K562 (cell line): ENCODE results near the gene MYO7A. TPM values are rescaled to one million over a fixed set of nuclear protein-coding genes. Genes with fewer than 3 reads are reported as not detected.

Experiments used
- ATAC-seq: fragments of 200-7000 bp; cut with Tn5 transposase; 3 replicates; pipeline ENCODE4 v1.9.1; 2020; ENCODE audit warnings: moderate library complexity
- BruUV-seq: library from RNA; stranded (reverse); fragments of 400-500 nt; replicated peaks from 2 replicates; lab custom pipeline; 2021; lab: Mats Ljungman, UMichigan
- CTCF ChIA-PET: fragments of 300-600 bp; formaldehyde crosslinking; extraction: SDS; loops from one replicate; lab custom pipeline; 2021; ENCODE audit warnings: low intra/inter-chr PET ratio; lab: Yijun Ruan, JAX
- POLR2A ChIA-PET: fragments of 300-600, 350-650 bp; sonication (Branson Sonifier 250); formaldehyde crosslinking; extraction: SDS; loops from one replicate; lab custom pipeline; 2021; ENCODE audit warnings: antibody characterized with exemption, inconsistent platforms; lab: Yijun Ruan, JAX
- DNase-seq, 4 experiments: peaks; one replicate each; pipeline versions ENCODE4 v3.0.0 to v3.0.0-alpha.2; 2011 to 2018; ENCODE audit warnings: low spot score in 3 of 4, mixed read lengths in 3 of 4; ENCODE audit errors: extremely low read depth in 1 of 4
- FAIRE-seq: peaks from 2 replicates; lab custom pipeline; 2011; peaks lifted over from hg19 to GRCh38; lab: Jason Lieb, UNC
- H2AFZ ChIP-seq: 2 replicates; pipeline ENCODE4 v1.6.0; 2011; ENCODE audit warnings: low read depth, low read length, control low read depth, inconsistent platforms
- H3K27ac ChIP-seq: fragments of 200-600 bp; 3 replicates; pipeline ENCODE4 v1.8.0; 2011; ENCODE audit warnings: low read depth, mild to moderate bottlenecking, control low read depth, inconsistent platforms, low read length, moderate library complexity, mixed read lengths; ENCODE audit errors: extremely low read depth
- H3K27me3 ChIP-seq, 2 experiments: fragments of 300-600 bp in 1 of 2; 2 replicates in 1 of 2; 3 replicates in 1 of 2; pipeline versions ENCODE4 v1.6.0 to v1.8.0; 2011; ENCODE audit warnings: inconsistent platforms in 2 of 2, low read length in 2 of 2, mild to moderate bottlenecking in 1 of 2, mixed read lengths in 1 of 2, moderate library complexity in 1 of 2; ENCODE audit not compliant: control insufficient read depth in 2 of 2, insufficient read depth in 2 of 2
- H3K36me3 ChIP-seq: fragments of 300-600 bp; 3 replicates; pipeline ENCODE4 v1.8.0; 2011; ENCODE audit warnings: mild to moderate bottlenecking, low read length, inconsistent platforms; ENCODE audit not compliant: control insufficient read depth, insufficient read depth
- H3K4me1 ChIP-seq, 2 experiments: fragments of 200-600 bp in 1 of 2; replicated peaks in 1 of 2; 2 replicates in 1 of 2; 3 replicates in 1 of 2; pipeline versions ENCODE4 v1.5.1 to v1.8.0; 2011; ENCODE audit warnings: inconsistent platforms in 2 of 2, low read length in 2 of 2, mild to moderate bottlenecking in 1 of 2, mixed read lengths in 1 of 2, moderate library complexity in 1 of 2; ENCODE audit not compliant: control insufficient read depth in 2 of 2, insufficient read depth in 2 of 2
- H3K4me2 ChIP-seq: 2 replicates; pipeline ENCODE4 v1.6.1; 2011; ENCODE audit warnings: low read length, control low read depth, inconsistent platforms, mixed read lengths; ENCODE audit not compliant: insufficient read depth
- H3K4me3 ChIP-seq: fragments of 200-600 bp; sonication (generic), shearing (Covaris generic); 2 replicates; pipeline ENCODE4 v1.5.1; 2016; ENCODE audit warnings: control low read depth, inconsistent platforms
- H3K79me2 ChIP-seq: fragments of 200-600 bp; 3 replicates; pipeline ENCODE4 v1.8.0; 2011; ENCODE audit warnings: low read length, inconsistent platforms; ENCODE audit not compliant: control insufficient read depth, insufficient read depth
- H3K9ac ChIP-seq, 2 experiments: 2 replicates each; pipeline versions ENCODE4 v1.6.0 to v1.6.1; 2011; ENCODE audit warnings: low read depth in 2 of 2, low read length in 2 of 2, control low read depth in 1 of 2, inconsistent platforms in 1 of 2, mild to moderate bottlenecking in 1 of 2, mixed read lengths in 1 of 2; ENCODE audit not compliant: insufficient read depth in 1 of 2
- H3K9me1 ChIP-seq: one replicate; pipeline ENCODE4 v1.6.0; 2011; ENCODE audit warnings: inconsistent platforms, mild to moderate bottlenecking, low read length, moderate library complexity; ENCODE audit not compliant: control insufficient read depth, insufficient read depth
- H3K9me3 ChIP-seq: replicated peaks from 2 replicates; pipeline ENCODE4 v1.5.1; 2011; ENCODE audit warnings: low read depth, low read length, inconsistent platforms; ENCODE audit not compliant: control insufficient read depth, insufficient read depth
- H4K20me1 ChIP-seq: replicated peaks from 2 replicates; pipeline ENCODE4 v1.6.1; 2011; ENCODE audit warnings: low read length, inconsistent platforms, mixed read lengths; ENCODE audit not compliant: control insufficient read depth, insufficient read depth
- FOXO4 ChIP-seq: fragments of 450-650 bp; formaldehyde crosslinking; IDR thresholded peaks from 2 replicates; pipeline ENCODE4 v1.4.0; 2020; ENCODE audit warnings: mild to moderate bottlenecking, moderate library complexity
- GTF2E2 ChIP-seq: fragments of 200-800 bp; sonication (Bioruptor generic); IDR thresholded peaks from 2 replicates; pipeline ENCODE4 v1.6.1; 2016; ENCODE audit warnings: missing genetic modification characterization, missing compliant biosample characterization
- MITF ChIP-seq: IDR thresholded peaks from 2 replicates; pipeline ENCODE4 v1.6.1; 2014; ENCODE audit warnings: antibody characterized with exemption
- PHF8 ChIP-seq: fragments of 200-600 bp; sonication (generic); IDR thresholded peaks from 2 replicates; pipeline ENCODE4 v1.6.1; 2012; ENCODE audit warnings: mixed run types, mild to moderate bottlenecking, inconsistent platforms, low read length, moderate library complexity, borderline replicate concordance
- RAD51 ChIP-seq: fragments of 450-650 bp; IDR thresholded peaks from 2 replicates; pipeline ENCODE4 v1.7.1; 2016; ENCODE audit warnings: low read depth, mild to moderate bottlenecking, borderline replicate concordance
- SIX5 ChIP-seq, 2 experiments: IDR thresholded peaks; 2 replicates each; pipeline ENCODE4 v1.6.1; 2011; ENCODE audit warnings: low read length in 2 of 2, borderline replicate concordance in 1 of 2, low read depth in 1 of 2, mild to moderate bottlenecking in 1 of 2, moderate library complexity in 1 of 2; ENCODE audit not compliant: insufficient read depth in 1 of 2
- TAF1 ChIP-seq: IDR thresholded peaks from 2 replicates; pipeline ENCODE4 v1.6.1; 2011; ENCODE audit warnings: mild to moderate bottlenecking, low read length, moderate library complexity; ENCODE audit not compliant: insufficient read depth, control insufficient read depth, severe bottlenecking; ENCODE audit errors: extremely low read depth
- USF1 ChIP-seq: sonication (generic); formaldehyde crosslinking; IDR thresholded peaks from 2 replicates; pipeline ENCODE4 v1.9.0; 2022; ENCODE audit warnings: mild to moderate bottlenecking, missing genetic modification reagents
- ZNF12 ChIP-seq: sonication (generic); formaldehyde crosslinking; IDR thresholded peaks from 2 replicates; pipeline ENCODE4 v1.4.0; 2020; ENCODE audit warnings: mild to moderate bottlenecking, missing genetic modification reagents
- WGBS: fragments of 100-300 bp; shearing (Covaris generic); methylation state at CpG from one replicate; pipeline ENCODE4 v1.1.6; 2016; ENCODE audit warnings: low coverage, mixed read lengths; ENCODE audit not compliant: insufficient coverage; ENCODE audit errors: missing lambda C conversion rate; 5-methylcytosine and 5-hydroxymethylcytosine counted together
- in situ Hi-C: fragments of 300-500 bp; cut with MboI; formaldehyde crosslinking; loops from 4 replicates; pipeline ENCODE4 v1.15.0; 2018; ENCODE audit warnings: inconsistent platforms, mixed read lengths
- intact Hi-C: fragments of 100-400 bp; cut with micrococcal nuclease; formaldehyde crosslinking; loops from 2 replicates; pipeline ENCODE4 v1.14.2; 2022
- polyA plus RNA-seq, 8 experiments: library from polyadenylated mRNA; depleted of rRNA in 4 of 8; stranded (reverse) in 5 of 8; unstranded in 3 of 8; fragments of >200 nt; fragmentation: Nextera tagmentation in 2 of 8; fragmentation: Illumina TruSeq in 1 of 8; extraction: Ambion mirVana in 2 of 8; extraction: Trizol in 1 of 8; gene quantifications; 2 replicates each; pipeline versions ENCODE4 v1.2.1 to v1.2.3, GENCODE V29; 2011 to 2014; ENCODE audit warnings: inconsistent platforms in 1 of 8, missing spikeins in 1 of 8
- total RNA-seq, 7 experiments: library from RNA; depleted of rRNA in 6 of 7; stranded (reverse); fragments of >200 nt in 6 of 7; fragmentation: Illumina TruSeq in 2 of 7; extraction: Trizol in 2 of 7; gene quantifications; 2 replicates each; pipeline versions ENCODE4 v1.2.1 to v1.2.3, GENCODE V29; 2011 to 2021; ENCODE audit warnings: low replicate concordance in 1 of 7

Gene MYO7A
- total and polyA plus RNA-seq, 9 of the 15 experiments (the other 6 are each of a cell fraction or from before 2014, with no cell fraction given), result 0.01 to 0.11 (median 0.07) TPM; not detected in 1

- Histone ChIP-seq H3K9me1 (peaks cover 1% of the 10 kb centered on the region), H4K20me1 (no peaks in the 10 kb centered on the region), H3K4me2 (no peak overlapping the region), H3K79me2 (no peaks in the 10 kb centered on the region), H3K4me3 (no peak overlapping the region), H3K4me1 (no peaks in the 10 kb centered on the region), H2AFZ (no peak overlapping the region), H3K27ac (no peak overlapping the region), H3K9me3 (no peaks in the 10 kb centered on the region), H3K9ac (no peak overlapping the region), H3K36me3 (no peaks in the 10 kb centered on the region), H3K27me3 (peaks cover 23 to 65% of the 10 kb centered on the region in 2 experiments; a peak in 4 of 5 replicates)
- ChIA-PET POLR2A (no interaction called here), CTCF (no interaction called here)
- intact Hi-C loops, result no loop called here
- BruUV-seq, result no TSS peak
- DNase-seq, result no peak
- TF ChIP-seq SIX5 (IDR thresholded peaks at IDR 0.05; ENCODE audit: borderline replicate concordance in 1 of 2, insufficient read depth in 1 of 2, low read depth in 1 of 2, low read length in 2 of 2) (no peak), USF1 (no peak), ZNF12 (no peak), PHF8 (no peak), FOXO4 (CRISPR knock-in tag) (no peak), RAD51 (no peak), TAF1 (no peak), MITF (no peak), GTF2E2 (tag) (no peak)
- no peak for FAIRE-seq
- WGBS, result 1% methylated on average over 22 of the region's 22 CpGs
- ATAC-seq, result peak; percentile 37; the same call in 2 of the 3 replicates
- in situ Hi-C loops, result loop anchor here (10.0 kb wide), 1 partner anchor 137 kb away; no protein-coding TSS in a partner anchor
These were observed 53.9 kb downstream of the MYO7A start for GRCh38 chr11:77181799-77182541.
